Esophagus muscularis mucosa (tissue), 4 donors: ENCODE measurements around the gene SLC17A3. TPM values are rescaled to one million over a fixed set of nuclear protein-coding genes. Genes with fewer than 3 reads are reported as not detected.

Source experiments
- DNase-seq: peaks from one replicate; pipeline ENCODE4 v3.0.0-alpha.2; 2017; ENCODE audit errors: extremely low spot score
- H3K27ac ChIP-seq, 4 donors: fragments of 200-600 bp; sonication (generic); replicated peaks in 1 of 4; 1 replicate in 3 of 4; 2 replicates in 1 of 4; pipeline ENCODE4 v1.5.1; 2016 to 2019; ENCODE audit warnings: mild to moderate bottlenecking in 1 of 4
- H3K27me3 ChIP-seq, 4 donors: fragments of 200-600 bp; sonication (generic); one replicate each; pipeline versions ENCODE4 v1.5.1 to v1.6.0; 2016 to 2019
- H3K36me3 ChIP-seq, 4 donors: fragments of 200-600 bp; sonication (generic); one replicate each; pipeline ENCODE4 v1.5.1; 2016 to 2019
- H3K4me1 ChIP-seq, 4 donors: fragments of 200-600 bp; sonication (generic); one replicate each; pipeline ENCODE4 v1.5.1; 2016 to 2019
- H3K4me3 ChIP-seq, 4 donors: fragments of 200-600 bp; sonication (generic); 1 replicate in 2 of 4; 2 replicates in 2 of 4; pipeline ENCODE4 v1.5.1; 2016 to 2019; ENCODE audit warnings: mild to moderate bottlenecking in 4 of 4, moderate library complexity in 1 of 4
- H3K9me3 ChIP-seq, 4 donors: fragments of 200-600 bp; sonication (generic); 1 replicate in 3 of 4; 2 replicates in 1 of 4; pipeline ENCODE4 v1.5.1; 2016 to 2019
- EP300 ChIP-seq: sonication (generic); formaldehyde crosslinking; IDR thresholded peaks from one replicate; pipeline ENCODE4 v1.6.1; 2017; ENCODE audit warnings: antibody characterized with exemption
- POLR2A ChIP-seq: fragments of 450-650 bp; IDR thresholded peaks from one replicate; pipeline ENCODE4 v1.6.1; 2017; ENCODE audit warnings: antibody characterized with exemption, moderate library complexity, mild to moderate bottlenecking, low read depth
- POLR2AphosphoS5 ChIP-seq, 2 donors: sonication (generic); formaldehyde crosslinking; IDR thresholded peaks; one replicate each; pipeline ENCODE4 v1.6.1; 2017; ENCODE audit warnings: antibody characterized with exemption in 2 of 2
- WGBS: methylation state at CpG from one replicate; pipeline ENCODE4 v1.1.5; 2018; 5-methylcytosine and 5-hydroxymethylcytosine counted together
- intact Hi-C: fragments of 100-400 bp; cut with DNase I; formaldehyde crosslinking; loops from one replicate; pipeline ENCODE4 v1.15.1; 2023
- total RNA-seq, 4 donors: library from RNA; depleted of rRNA; stranded (reverse); fragments of >200 nt; gene quantifications; one replicate each; pipeline versions ENCODE4 v1.1.0 to v1.2.1, GENCODE V29; 2016
- TF ChIP-seq, protein P1 (sequence below), 3 experiments: fragments of 200-600 bp in 2 of 3; fragments of 450-650 bp in 1 of 3; sonication (generic) in 2 of 3; IDR thresholded peaks; one replicate each; pipeline ENCODE4 v1.5.1; 2017 to 2019; ENCODE audit warnings: antibody characterized with exemption in 3 of 3, mild to moderate bottlenecking in 2 of 3, moderate library complexity in 1 of 3

SLC17A3 gene
- total RNA-seq, 4 donors from 2014 or later: not detected

- no peaks in the 10 kb centered on the region for H3K9me3 ChIP-seq
- no peak for DNase-seq
- no peaks in the 10 kb centered on the region for H3K4me1 ChIP-seq
- intact Hi-C loops: no loop called here
- H3K27me3 ChIP-seq: no peaks in the 10 kb centered on the region
- no peaks in the 10 kb centered on the region for H3K36me3 ChIP-seq
- TF ChIP-seq, protein P1, sequence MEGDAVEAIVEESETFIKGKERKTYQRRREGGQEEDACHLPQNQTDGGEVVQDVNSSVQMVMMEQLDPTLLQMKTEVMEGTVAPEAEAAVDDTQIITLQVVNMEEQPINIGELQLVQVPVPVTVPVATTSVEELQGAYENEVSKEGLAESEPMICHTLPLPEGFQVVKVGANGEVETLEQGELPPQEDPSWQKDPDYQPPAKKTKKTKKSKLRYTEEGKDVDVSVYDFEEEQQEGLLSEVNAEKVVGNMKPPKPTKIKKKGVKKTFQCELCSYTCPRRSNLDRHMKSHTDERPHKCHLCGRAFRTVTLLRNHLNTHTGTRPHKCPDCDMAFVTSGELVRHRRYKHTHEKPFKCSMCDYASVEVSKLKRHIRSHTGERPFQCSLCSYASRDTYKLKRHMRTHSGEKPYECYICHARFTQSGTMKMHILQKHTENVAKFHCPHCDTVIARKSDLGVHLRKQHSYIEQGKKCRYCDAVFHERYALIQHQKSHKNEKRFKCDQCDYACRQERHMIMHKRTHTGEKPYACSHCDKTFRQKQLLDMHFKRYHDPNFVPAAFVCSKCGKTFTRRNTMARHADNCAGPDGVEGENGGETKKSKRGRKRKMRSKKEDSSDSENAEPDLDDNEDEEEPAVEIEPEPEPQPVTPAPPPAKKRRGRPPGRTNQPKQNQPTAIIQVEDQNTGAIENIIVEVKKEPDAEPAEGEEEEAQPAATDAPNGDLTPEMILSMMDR (IDR thresholded peaks at IDR 0.05): no peak
- TF ChIP-seq EP300 (no peak), POLR2A (no peak), POLR2AphosphoS5 (IDR thresholded peaks at IDR 0.05) (no peak)
- no peak overlapping the region for H3K4me3 ChIP-seq
- WGBS: 62% methylated on average over 1 of the region's 1 CpG
- H3K27ac ChIP-seq: no peak overlapping the region
These were observed 21.7 kb upstream of the SLC17A3 start for GRCh38 chr6:25895771-25896170.

DNA sequence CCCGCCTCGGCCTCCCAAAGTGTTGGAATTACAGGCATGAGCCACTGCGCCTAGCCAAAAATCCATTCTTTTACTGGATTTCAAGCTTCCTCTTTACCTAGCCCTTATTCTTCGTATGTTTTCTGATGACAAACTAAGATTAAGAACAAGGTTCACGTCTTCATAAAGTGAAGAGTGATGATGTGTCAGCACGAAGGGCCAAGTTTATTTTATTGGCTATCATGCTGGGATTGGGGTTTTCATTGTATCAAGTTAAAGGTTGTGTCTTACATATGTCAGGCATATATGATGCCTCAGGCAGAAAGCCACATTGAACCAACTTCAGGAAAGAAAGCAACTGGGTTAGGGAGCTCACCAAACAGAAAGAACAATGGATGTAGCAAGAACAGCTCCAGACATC is 19.7 kb upstream of the SLC17A3 start:
- 74% methylated on average over 6 of the region's 6 CpGs for WGBS
- H3K27ac ChIP-seq: no peak overlapping the region
- H3K4me1 ChIP-seq: no peaks in the 10 kb centered on the region
- no peaks in the 10 kb centered on the region for H3K36me3 ChIP-seq
- H3K9me3 ChIP-seq: no peaks in the 10 kb centered on the region
- H3K27me3 ChIP-seq: no peaks in the 10 kb centered on the region
- H3K4me3 ChIP-seq: no peak overlapping the region
- DNase-seq: no peak
- intact Hi-C loops: no loop called here
- no peak for TF ChIP-seq POLR2AphosphoS5 (IDR thresholded peaks at IDR 0.05)

DNA sequence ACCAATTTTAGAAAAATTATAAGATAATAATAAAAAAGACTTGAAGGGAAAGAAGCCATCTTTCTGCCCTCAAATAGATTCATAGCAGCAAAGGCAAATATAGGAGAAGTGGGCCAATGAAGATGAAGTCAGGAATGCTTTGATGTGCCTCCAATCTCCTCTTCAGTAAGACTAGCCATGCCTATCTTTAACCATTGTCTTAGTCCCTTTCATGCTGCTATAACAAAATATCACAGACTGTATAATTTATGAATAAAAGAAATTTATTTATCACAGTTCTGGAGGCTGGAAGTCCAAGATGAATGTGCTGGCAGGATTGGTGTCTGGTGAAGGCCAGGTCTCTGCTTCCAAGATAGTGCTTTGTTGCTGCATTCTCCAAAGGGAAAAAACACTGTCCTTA is 18.8 kb upstream of the SLC17A3 start:
- Histone ChIP-seq H3K4me1 (no peaks in the 10 kb centered on the region), H3K27me3 (no peaks in the 10 kb centered on the region), H3K27ac (no peak overlapping the region), H3K4me3 (no peak overlapping the region), H3K9me3 (no peaks in the 10 kb centered on the region), H3K36me3 (no peaks in the 10 kb centered on the region)
- TF ChIP-seq EP300: no peak
- TF ChIP-seq, protein P1 (IDR thresholded peaks at IDR 0.05): no peak
- TF ChIP-seq POLR2A: no peak
- TF ChIP-seq POLR2AphosphoS5 (IDR thresholded peaks at IDR 0.05): no peak
- no peak for DNase-seq
- intact Hi-C loops: no loop called here

DNA sequence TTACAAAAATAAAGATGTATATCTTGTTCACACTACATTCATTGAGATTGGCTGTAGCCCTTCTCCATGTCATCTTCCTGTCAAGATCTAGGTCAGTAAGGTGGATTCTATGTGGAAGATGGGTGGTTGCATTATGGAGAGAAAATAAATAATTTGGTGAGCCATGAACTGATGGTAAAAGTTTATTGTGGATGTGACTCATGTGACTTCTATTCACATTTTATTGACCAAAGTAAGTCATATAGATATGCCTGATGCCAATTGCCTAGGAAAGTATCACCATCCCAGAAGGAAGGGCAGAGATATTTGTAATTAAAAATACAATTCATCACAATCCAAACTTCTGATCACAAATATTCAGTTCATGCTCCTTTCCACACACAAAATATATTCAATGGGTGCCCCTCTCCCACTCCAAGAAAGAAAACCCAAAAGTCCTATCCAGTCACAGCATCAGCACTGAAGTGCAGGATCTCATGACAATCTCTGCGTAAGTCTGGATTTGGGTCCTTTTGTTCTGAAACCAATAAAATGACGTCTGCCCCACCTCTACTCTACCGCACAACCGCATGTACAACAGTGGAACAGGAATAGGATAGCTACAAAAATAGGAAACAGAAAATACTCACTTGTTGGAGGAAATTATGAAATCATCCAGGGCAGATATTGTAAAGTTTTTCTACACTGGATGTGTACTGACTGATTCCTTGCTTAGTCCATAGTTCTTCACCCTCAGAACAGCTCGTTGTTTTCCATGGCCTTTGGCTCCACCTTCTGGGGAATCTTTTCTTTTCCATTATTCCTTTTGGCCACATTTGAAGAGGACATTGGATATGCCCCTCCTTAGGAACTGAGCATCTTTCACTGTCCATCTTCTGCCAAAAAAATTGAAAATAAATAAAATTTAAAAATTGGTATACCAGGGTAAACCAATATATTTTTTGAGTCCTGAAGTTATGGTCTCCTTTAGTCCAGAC is 16.1 kb upstream of the SLC17A3 start:
- Histone ChIP-seq H3K4me1 (no peaks in the 10 kb centered on the region), H3K27me3 (no peaks in the 10 kb centered on the region), H3K4me3 (no peak overlapping the region), H3K36me3 (no peaks in the 10 kb centered on the region), H3K27ac (no peak overlapping the region), H3K9me3 (no peaks in the 10 kb centered on the region)
- no peak for TF ChIP-seq POLR2AphosphoS5 (IDR thresholded peaks at IDR 0.05)
- TF ChIP-seq POLR2A: no peak
- TF ChIP-seq, protein P1 (IDR thresholded peaks at IDR 0.05): peak; percentile 20 to 30 (median 28)
- WGBS: 66% methylated on average over 5 of the region's 5 CpGs
- DNase-seq: no peak
- intact Hi-C loops: no loop called here

- no peaks in the 10 kb centered on the region for H3K4me1 ChIP-seq
- intact Hi-C loops: no loop called here
- 83% methylated on average over 2 of the region's 2 CpGs for WGBS
- H3K36me3 ChIP-seq: no peaks in the 10 kb centered on the region
- no peaks in the 10 kb centered on the region for H3K9me3 ChIP-seq
- no peak overlapping the region for H3K27ac ChIP-seq
- no peak for TF ChIP-seq POLR2AphosphoS5 (IDR thresholded peaks at IDR 0.05)
- TF ChIP-seq, protein P1 (IDR thresholded peaks at IDR 0.05): no peak
- no peak for TF ChIP-seq EP300
- no peak for TF ChIP-seq POLR2A
- DNase-seq: no peak
- no peak overlapping the region for H3K4me3 ChIP-seq
- no peaks in the 10 kb centered on the region for H3K27me3 ChIP-seq
These were observed 14.6 kb upstream of the SLC17A3 start for GRCh38 chr6:25888626-25889025.
